MCF 10A (cell line): ENCODE results near the gene ETF1. TPM values are rescaled to one million over a fixed set of nuclear protein-coding genes. Genes with fewer than 3 reads are reported as not detected.

Experiments used
- BruUV-seq: library from RNA; stranded (reverse); fragments of 400-500 nt; replicated peaks from 2 replicates; lab custom pipeline; 2021; lab: Mats Ljungman, UMichigan
- CTCF ChIA-PET: fragments of 300-600 bp; sonication (Branson Sonifier 250); formaldehyde crosslinking; extraction: SDS; loops from one replicate; lab custom pipeline; 2021; ENCODE audit warnings: antibody characterized with exemption, inconsistent platforms; lab: Yijun Ruan, JAX
- POLR2A ChIA-PET: fragments of 300-600, 350-650 bp; sonication (Branson Sonifier 250); formaldehyde crosslinking; extraction: SDS; loops from one replicate; lab custom pipeline; 2020; ENCODE audit warnings: antibody characterized with exemption, inconsistent platforms; lab: Yijun Ruan, JAX
- DNase-seq: peaks from one replicate; pipeline ENCODE4 v3.0.0-alpha.2; 2018; ENCODE audit not compliant: unreplicated experiment
- H3K27ac Mint-ChIP-seq: one replicate; pipeline ENCODE4 v1.8.0; 2022; ENCODE audit warnings: mild to moderate bottlenecking, low read depth, mixed read lengths; ENCODE audit not compliant: unreplicated experiment
- H3K27me3 Mint-ChIP-seq: one replicate; pipeline ENCODE4 v1.8.0; 2022; ENCODE audit warnings: mixed read lengths; ENCODE audit not compliant: insufficient read depth, unreplicated experiment
- H3K36me3 Mint-ChIP-seq: one replicate; pipeline ENCODE4 v1.8.0; 2022; ENCODE audit warnings: mild to moderate bottlenecking, moderate library complexity, mixed read lengths; ENCODE audit not compliant: insufficient read depth, unreplicated experiment
- H3K4me1 Mint-ChIP-seq: one replicate; pipeline ENCODE4 v1.8.0; 2022; ENCODE audit warnings: mixed read lengths; ENCODE audit not compliant: insufficient read depth, unreplicated experiment
- H3K4me3 Mint-ChIP-seq: one replicate; pipeline ENCODE4 v1.8.0; 2022; ENCODE audit warnings: mild to moderate bottlenecking, moderate library complexity, mixed read lengths; ENCODE audit not compliant: unreplicated experiment
- H3K9me3 Mint-ChIP-seq: one replicate; pipeline ENCODE4 v1.8.0; 2022; ENCODE audit warnings: mixed read lengths; ENCODE audit not compliant: unreplicated experiment
- intact Hi-C: fragments of 100-400 bp; cut with micrococcal nuclease; formaldehyde crosslinking; loops from 2 replicates; pipeline ENCODE4 v1.14.1; 2022
- total RNA-seq: library from RNA; stranded (reverse); gene quantifications from 2 replicates; pipeline ENCODE4 v1.2.3, GENCODE V29; 2022
- TF ChIP-seq, protein P1 (sequence below): fragments of 200-600 bp; IDR thresholded peaks from one replicate; pipeline ENCODE4 v1.8.0; 2022; ENCODE audit warnings: antibody characterized with exemption, mild to moderate bottlenecking; ENCODE audit not compliant: unreplicated experiment

ETF1 gene
- total RNA-seq, 1 experiment from 2014 or later: 349 TPM

DNA sequence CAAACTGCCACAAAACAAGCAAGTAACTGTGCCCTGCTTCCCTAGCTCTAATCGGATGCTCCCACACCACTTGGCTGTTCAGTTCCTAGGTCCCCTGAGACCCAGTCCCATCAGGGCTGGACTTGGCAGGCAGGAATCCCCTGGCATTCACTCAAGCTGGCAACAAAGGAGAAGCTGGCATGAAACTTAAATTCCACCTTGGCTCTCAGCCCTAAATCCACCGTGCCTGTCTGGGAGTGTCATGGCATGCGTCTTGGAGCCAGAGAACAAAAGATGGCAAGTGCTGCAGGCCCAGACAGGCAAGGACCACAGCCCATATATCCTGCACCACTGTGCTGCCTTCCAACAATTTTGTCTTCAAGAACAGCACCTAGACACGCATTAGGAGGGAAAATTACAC, 38.2 kb downstream of the ETF1 start:
- POLR2A ChIA-PET: interaction anchor here (0.6 to 16.1 kb wide), 27 partner anchors 10 to 768 kb away, joined by 3 to 626 read pairs (median 6); partner anchors contain the start of genes BRD8, EGR1, ETF1 and HSPA9
- intact Hi-C loops: loop anchor here (1.0 to 10.0 kb wide), 3 partner anchors 38 to 324 kb away; partner anchors contain the start of genes ETF1 and KDM3B

DNA sequence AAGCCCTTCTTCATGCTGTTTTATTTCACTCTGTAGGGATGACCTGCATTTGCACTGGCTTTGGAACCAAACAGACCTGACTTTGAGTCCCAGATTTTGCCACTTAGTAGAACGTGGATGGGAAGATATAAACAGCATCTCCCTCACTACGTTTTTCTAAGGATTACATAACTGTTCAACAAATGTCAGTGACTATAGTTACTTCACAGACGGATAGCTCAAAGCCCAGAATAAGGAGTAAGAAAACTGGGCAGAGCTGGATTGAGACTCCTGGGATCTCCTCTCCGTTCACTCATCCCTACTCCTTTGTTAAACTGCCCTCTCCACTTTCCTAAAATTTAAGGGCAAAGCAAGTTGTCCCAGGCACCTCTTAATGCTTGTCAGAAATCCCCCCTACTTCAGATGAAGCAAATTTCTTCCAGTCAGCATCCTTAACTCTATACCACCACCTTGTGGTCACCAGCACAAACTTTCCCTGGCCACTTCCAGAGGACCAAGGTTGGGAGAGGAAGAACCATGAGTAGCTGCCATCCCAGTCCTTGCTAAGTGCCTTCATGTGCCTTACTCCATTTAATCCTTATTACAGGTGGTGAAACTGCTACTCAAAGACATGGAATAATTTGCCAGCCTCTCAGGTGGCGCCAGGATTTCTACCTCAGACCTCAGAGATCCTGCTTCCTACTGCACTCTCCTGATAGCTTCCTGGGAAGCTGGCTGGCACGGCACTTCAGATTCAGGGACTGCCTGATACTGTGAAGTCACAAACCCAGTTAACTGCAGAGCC, 39.4 kb downstream of the ETF1 start:
- H3K4me3 Mint-ChIP-seq: no peak overlapping the region
- H3K27me3 Mint-ChIP-seq: no peaks in the 10 kb centered on the region
- peaks cover 58% of the 10 kb centered on the region for H3K4me1 Mint-ChIP-seq
- H3K27ac Mint-ChIP-seq: no peak overlapping the region
- peak; percentile 86 for DNase-seq
- ChIA-PET POLR2A (interaction anchor here (0.7 to 16.1 kb wide), 26 partner anchors 9 to 791 kb away, joined by 3 to 626 read pairs (median 6); partner anchors contain the start of genes BRD8, EGR1, ETF1 and HSPA9), CTCF (interaction anchor here (0.5 to 11.6 kb wide), 41 partner anchors 9 to 1833 kb away, joined by 3 to 278 read pairs (median 5); partner anchors contain the start of genes BRD8, EGR1, ETF1 and HSPA9)
- peaks cover 35% of the 10 kb centered on the region for H3K36me3 Mint-ChIP-seq
- TF ChIP-seq, protein P1, sequence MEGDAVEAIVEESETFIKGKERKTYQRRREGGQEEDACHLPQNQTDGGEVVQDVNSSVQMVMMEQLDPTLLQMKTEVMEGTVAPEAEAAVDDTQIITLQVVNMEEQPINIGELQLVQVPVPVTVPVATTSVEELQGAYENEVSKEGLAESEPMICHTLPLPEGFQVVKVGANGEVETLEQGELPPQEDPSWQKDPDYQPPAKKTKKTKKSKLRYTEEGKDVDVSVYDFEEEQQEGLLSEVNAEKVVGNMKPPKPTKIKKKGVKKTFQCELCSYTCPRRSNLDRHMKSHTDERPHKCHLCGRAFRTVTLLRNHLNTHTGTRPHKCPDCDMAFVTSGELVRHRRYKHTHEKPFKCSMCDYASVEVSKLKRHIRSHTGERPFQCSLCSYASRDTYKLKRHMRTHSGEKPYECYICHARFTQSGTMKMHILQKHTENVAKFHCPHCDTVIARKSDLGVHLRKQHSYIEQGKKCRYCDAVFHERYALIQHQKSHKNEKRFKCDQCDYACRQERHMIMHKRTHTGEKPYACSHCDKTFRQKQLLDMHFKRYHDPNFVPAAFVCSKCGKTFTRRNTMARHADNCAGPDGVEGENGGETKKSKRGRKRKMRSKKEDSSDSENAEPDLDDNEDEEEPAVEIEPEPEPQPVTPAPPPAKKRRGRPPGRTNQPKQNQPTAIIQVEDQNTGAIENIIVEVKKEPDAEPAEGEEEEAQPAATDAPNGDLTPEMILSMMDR: peak; percentile 79
- H3K9me3 Mint-ChIP-seq: no peaks in the 10 kb centered on the region
- no TSS peak for BruUV-seq
- intact Hi-C loops: loop anchor here (1.0 to 10.0 kb wide), 5 partner anchors 39 to 323 kb away; partner anchors contain the start of genes ETF1 and KDM3B

More for the DNA sequence above, 38.2 kb downstream of the ETF1 start:
- Mint-ChIP-seq H3K36me3 (peaks cover 46% of the 10 kb centered on the region), H3K4me1 (peaks cover 65% of the 10 kb centered on the region), H3K9me3 (no peaks in the 10 kb centered on the region), H3K27me3 (no peaks in the 10 kb centered on the region), H3K27ac (peak overlapping the region; percentile 97), H3K4me3 (peak overlapping the region; percentile 57)
- CTCF ChIA-PET: interaction anchor here (0.6 to 11.6 kb wide), 27 partner anchors 10 to 644 kb away, joined by 3 to 278 read pairs (median 8); partner anchors contain the start of genes BRD8, EGR1, ETF1 and HSPA9
- peak; percentile 99 for DNase-seq
- BruUV-seq: no TSS peak
- TF ChIP-seq, protein P1: no peak

DNA sequence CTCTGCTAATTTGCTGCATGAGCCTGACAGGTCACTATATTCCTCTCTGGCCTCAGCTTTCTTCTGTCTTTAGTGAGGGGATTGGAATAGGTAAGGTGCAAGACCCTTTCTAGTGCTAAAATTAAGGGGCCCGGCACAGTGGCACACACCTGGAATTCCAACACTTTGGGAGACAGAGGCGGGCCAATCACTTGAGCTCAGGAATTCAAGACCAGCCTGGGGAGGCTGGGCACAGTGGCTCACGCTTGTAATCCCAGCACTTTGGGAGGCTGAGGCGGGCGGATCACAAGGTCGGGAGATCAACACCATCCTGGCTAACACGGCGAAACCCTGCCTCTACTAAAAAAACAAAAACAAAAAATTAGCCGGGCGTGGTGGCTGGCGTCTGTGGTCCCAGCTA, 40.5 kb downstream of the ETF1 start:
- Mint-ChIP-seq H3K4me1 (peaks cover 47% of the 10 kb centered on the region), H3K9me3 (no peaks in the 10 kb centered on the region), H3K27ac (peak overlapping the region; percentile 30), H3K4me3 (no peak overlapping the region), H3K36me3 (peaks cover 23% of the 10 kb centered on the region), H3K27me3 (no peaks in the 10 kb centered on the region)
- no peak for DNase-seq
- intact Hi-C loops: loop anchor here (10.0 kb wide), 1 partner anchor 148 kb away; the partner anchor contains the start of gene KDM3B
- CTCF ChIA-PET: interaction anchor here (0.7 to 11.6 kb wide), 22 partner anchors 8 to 467 kb away, joined by 3 to 278 read pairs (median 9); partner anchors contain the start of genes BRD8, EGR1, ETF1 and KDM3B
- TF ChIP-seq, protein P1: no peak
- no TSS peak for BruUV-seq
- POLR2A ChIA-PET: interaction anchor here (0.5 to 16.1 kb wide), 17 partner anchors 9 to 791 kb away, joined by 3 to 626 read pairs (median 5); partner anchors contain the start of genes BRD8, EGR1, ETF1 and HSPA9
